HG03066 (cell line): ENCODE results near the gene LY86.

Experiments used
- ATAC-seq: cut with Tn5 transposase; IDR thresholded peaks from one replicate; pipeline ENCODE4 v1.9.1; 2021; ENCODE audit warnings: low read depth; ENCODE audit not compliant: unreplicated experiment

The LY86 gene

GRCh38 chr6:6569811-6570164, 18.7 kb upstream of the LY86 start:
- no peak for ATAC-seq

- no peak for ATAC-seq
Observed at GRCh38 chr6:6570929-6571671, 17.4 kb upstream of the LY86 start.

DNA sequence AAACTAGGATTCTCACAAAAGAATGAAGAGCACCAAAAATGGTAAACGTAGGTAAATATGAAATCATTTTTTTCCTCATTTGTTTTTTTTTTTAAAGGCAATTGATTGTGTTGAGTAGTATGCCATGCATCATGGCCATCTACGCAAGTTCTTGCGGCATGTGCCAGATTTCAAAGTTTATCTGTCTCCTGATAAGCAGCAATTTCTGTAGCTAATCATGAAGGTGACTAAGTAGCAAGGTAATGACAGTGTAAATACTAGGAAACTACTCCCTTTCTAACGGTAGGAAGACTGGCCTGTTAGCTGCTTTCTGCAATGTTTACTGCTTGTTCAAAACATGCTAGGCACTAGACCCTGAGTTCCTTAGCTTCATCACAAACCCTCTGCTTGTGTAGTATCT, 13.4 kb upstream of the LY86 start:
- no peak for ATAC-seq

DNA sequence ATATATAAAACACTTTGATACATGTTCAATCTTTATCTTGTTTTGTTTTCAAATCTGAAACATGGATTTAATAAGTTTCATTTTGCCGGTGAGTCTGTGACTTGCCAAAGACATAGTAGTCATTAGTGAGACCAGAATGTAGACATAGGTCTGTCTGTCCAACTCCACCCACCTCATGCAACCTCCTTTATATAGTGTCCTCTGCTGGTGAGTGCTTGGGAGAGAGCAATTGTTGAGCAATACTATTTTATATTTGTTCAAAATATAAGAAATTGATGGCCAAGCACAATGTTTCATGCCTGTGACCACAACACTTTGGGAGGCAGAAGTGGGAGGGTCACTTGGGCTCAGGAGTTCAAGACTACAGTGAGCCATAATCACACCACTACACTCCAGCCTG, 10.8 kb upstream of the LY86 start:
- ATAC-seq = no peak

GRCh38 chr6:6579281-6579680, 9.2 kb upstream of the LY86 start:
- ATAC-seq = no peak

GRCh38 chr6:6580225-6580856, 8.2 kb upstream of the LY86 start:
- no peak for ATAC-seq

- ATAC-seq = no peak
Observed at GRCh38 chr6:6581054-6581453, 7.5 kb upstream of the LY86 start.

DNA sequence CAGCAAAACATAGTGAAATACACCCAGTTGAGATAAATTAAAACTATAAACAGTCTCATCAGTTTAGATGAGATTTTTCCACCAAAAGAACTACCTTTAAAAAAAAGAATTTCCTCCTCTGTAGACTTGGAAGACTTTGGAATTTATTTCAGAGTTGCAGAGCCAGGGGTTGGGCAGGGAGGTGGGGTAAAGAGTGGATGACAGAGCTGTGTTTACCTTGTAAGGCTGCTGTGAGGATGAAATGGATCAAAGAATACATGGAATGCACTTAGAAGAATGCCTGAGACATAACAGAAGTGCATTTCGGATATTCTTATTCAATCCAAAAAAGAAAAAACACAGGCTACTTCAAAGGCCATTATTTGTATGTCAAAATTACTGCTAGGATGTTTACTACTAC, 6.4 kb upstream of the LY86 start:
- no peak for ATAC-seq

- ATAC-seq = no peak
Observed at GRCh38 chr6:6583836-6584235, 4.7 kb upstream of the LY86 start.

DNA sequence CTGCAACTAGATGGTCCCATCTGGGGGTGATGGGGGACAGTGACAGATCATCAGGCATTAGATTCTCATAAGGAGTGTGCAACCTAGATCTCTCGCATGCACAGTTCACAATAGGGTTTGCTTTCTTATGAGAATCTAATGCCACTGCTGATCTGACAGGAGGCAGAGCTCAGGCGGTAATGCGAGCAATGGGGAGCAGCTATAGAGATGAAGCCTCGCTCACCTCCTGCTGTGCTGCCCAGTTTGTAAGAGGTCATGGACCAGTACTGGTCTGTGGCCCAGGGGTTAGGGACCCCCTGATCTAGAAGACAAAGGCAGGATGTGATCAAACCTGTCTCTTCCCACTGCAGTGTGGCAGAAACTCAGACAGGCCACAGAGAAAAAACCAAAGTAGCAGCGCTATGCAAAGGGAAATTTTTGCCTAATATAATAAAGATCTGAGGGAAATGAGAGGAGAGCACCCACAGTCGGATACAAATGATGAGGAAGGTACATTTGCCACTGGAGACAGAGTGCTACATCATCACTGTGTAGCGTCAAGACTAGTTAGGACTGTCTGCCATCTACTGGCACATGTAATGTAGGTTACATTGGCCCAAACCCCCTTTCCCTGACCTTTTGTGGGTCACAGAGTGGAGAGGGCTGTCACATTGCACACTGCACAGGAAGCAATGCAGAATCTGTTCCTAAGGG, 4.1 kb upstream of the LY86 start:
- ATAC-seq = no peak

- ATAC-seq = no peak
Observed at GRCh38 chr6:6585003-6585311, 3.6 kb upstream of the LY86 start.

DNA sequence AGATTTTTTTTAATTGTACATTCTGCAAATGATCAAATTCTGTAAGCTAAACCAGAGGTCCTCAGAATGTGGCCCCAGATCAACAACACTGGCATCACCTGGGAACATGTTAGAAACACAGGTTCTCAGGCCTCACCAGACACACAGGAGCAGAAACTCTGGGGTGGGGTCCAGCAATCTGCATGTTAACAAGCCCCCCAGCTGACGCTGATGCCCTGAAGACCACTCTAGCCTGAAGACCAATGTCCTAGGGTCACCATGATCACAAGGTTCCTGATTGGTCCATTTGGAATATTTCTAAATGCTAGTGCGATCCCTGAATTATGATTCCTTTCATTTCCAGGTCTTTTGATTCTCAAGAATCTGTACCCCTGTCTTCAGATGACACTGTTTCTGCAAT, 2.4 kb upstream of the LY86 start:
- no peak for ATAC-seq

GRCh38 chr6:6586671-6587526, 1.6 kb upstream of the LY86 start:
- peak; percentile 51 for ATAC-seq

- ATAC-seq = no peak
Observed at GRCh38 chr6:6587696-6588063, 840 bp upstream of the LY86 start.

- no peak for ATAC-seq
Observed at GRCh38 chr6:6588924-6589709, 597 bp downstream of the LY86 start.

DNA sequence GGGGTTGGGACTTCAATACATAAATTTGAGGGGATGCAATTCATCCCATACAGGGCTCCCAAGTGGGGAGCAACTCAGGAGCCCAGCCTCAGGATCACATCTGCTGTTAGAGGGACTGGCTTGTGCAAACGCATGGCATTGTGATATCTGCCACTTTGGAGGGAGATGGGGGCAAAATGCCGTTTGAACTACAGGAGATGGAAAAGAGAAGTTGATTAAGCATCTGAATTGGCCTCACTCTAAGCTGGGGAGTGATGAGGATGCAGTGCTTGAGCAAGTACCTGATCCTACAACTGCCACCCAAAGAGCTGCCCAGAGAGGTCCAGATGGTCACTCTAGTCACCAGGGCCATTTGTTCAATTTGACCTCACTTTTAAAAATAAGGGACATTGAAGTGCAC, 2.0 kb downstream of the LY86 start:
- no peak for ATAC-seq

- no peak for ATAC-seq
Observed at GRCh38 chr6:6591778-6592465, 3.4 kb downstream of the LY86 start.

- ATAC-seq = no peak
Observed at GRCh38 chr6:6592826-6593475, 4.4 kb downstream of the LY86 start.

DNA sequence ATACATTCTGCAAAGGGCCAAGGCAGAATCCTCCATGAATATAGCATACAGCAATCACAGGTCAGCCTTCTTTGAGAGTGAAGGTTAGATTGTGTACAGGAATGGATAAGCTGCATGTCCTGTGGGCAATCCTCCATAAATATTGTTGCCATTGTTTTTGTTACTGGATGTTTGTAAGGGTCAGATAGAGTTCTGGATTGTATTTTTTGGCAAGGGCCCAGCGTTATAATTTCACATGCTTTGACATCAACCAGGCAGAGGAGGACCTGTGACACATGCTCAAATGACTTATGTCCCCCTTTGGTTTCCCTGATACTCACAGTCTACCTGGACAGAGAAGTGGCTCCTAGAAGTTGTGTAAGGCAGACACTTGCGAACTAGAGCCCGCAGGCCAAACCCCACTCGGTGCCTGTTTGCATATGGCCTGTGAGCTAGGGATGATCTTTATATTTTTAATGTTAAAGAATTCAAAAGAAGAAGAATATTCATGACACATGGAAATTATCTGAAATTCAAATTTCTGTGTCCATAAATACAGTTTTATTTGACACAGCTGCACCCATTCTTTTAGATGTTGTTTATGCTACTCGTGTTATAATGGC, 5.4 kb downstream of the LY86 start:
- ATAC-seq = no peak
